ENCODE results near the gene FNDC3B. TPM values are rescaled to one million over a fixed set of nuclear protein-coding genes. Genes with fewer than 3 reads are reported as not detected.

Gene FNDC3B
- total RNA-seq, 1 donor from 2014 or later = 204 TPM

DNA sequence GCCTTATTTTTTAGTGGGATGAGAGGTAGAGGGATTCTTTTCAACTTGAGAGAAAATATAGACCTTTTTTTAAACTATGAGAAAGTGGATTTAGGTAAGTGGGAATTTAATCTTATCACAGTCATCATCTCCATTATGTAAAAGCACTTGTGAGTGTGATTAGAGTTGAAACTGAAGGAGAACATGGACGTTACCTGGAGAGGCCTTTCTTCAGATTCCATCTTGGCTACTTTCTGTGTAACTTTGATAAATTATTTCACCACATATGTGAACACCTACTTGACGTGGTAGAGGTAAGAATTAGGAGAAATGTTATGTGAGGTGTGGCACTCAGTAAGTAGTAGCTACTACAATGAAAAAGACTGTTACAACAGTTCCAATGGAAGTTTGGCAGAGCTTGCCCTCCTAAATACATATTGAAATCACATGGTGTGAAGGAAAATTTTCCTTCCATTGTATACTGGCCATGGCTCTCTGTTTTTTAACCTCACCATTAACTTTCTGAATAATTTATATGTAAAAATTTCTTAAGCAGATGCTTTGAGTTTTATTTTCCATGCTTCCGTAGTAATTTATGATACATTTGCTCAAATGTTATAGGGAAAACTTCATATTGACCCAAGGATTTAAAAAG lies 193.3 kb downstream of the FNDC3B start:
- H3K36me3 Mint-ChIP-seq (ENCODE audit: low read depth, unreplicated experiment) = peaks cover 28% of the 10 kb centered on the region
- H3K9me3 Mint-ChIP-seq (ENCODE audit: unreplicated experiment) = no peaks in the 10 kb centered on the region
- no peak overlapping the region for H3K27ac Mint-ChIP-seq (ENCODE audit: unreplicated experiment)
- no peak overlapping the region for H3K4me3 Mint-ChIP-seq (ENCODE audit: unreplicated experiment)
- DNase-seq (ENCODE audit: low spot score) = no peak
- peaks cover 28% of the 10 kb centered on the region for H3K4me1 Mint-ChIP-seq (ENCODE audit: unreplicated experiment)
- peaks cover 2% of the 10 kb centered on the region for H3K27me3 Mint-ChIP-seq (ENCODE audit: unreplicated experiment)
- TF ChIP-seq, protein P1, sequence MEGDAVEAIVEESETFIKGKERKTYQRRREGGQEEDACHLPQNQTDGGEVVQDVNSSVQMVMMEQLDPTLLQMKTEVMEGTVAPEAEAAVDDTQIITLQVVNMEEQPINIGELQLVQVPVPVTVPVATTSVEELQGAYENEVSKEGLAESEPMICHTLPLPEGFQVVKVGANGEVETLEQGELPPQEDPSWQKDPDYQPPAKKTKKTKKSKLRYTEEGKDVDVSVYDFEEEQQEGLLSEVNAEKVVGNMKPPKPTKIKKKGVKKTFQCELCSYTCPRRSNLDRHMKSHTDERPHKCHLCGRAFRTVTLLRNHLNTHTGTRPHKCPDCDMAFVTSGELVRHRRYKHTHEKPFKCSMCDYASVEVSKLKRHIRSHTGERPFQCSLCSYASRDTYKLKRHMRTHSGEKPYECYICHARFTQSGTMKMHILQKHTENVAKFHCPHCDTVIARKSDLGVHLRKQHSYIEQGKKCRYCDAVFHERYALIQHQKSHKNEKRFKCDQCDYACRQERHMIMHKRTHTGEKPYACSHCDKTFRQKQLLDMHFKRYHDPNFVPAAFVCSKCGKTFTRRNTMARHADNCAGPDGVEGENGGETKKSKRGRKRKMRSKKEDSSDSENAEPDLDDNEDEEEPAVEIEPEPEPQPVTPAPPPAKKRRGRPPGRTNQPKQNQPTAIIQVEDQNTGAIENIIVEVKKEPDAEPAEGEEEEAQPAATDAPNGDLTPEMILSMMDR (IDR thresholded peaks at IDR 0.05; ENCODE audit: unreplicated experiment) = no peak

DNA sequence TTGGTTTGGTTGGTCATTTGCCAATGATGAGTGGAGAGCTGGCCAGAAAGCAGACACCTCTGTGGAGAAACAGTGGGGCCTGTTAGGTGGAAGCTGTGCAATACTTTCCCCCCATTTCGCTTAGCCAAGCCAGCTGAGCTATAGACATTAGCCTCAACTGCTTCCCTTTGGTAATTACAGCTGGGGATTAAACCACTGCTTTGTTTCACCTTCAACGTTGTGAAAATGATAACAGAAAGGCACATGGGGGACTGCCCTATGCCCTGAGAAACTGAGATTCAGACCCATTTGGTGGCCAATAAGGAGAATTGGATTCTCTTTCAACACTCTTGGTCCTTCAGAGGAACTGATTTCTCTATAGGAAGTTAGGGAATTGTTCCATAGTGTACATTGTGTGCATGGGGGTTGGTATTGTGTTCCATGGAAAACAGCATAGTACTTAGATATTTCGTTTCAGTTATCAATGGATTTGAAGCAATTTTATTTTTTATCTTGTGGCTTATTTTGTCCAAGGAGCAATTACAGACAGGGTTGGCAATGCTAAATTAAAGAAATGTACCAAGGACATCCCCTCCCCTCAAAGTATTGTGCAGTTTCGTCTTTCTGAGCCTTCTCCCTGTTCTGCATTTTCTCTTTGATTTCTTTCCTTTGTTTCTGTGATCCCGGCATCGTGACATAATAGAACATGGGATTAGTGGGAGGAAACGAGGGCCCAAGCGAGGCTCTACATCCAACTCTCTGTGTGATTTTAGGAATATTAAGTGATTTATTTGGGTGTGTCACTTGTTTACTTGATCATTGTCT lies 194.3 kb downstream of the FNDC3B start:
- DNase-seq (ENCODE audit: low spot score) = no peak
- H3K4me3 Mint-ChIP-seq (ENCODE audit: unreplicated experiment) = no peak overlapping the region
- H3K4me1 Mint-ChIP-seq (ENCODE audit: unreplicated experiment) = peaks cover 29% of the 10 kb centered on the region
- no peaks in the 10 kb centered on the region for H3K9me3 Mint-ChIP-seq (ENCODE audit: unreplicated experiment)
- peaks cover 2% of the 10 kb centered on the region for H3K27me3 Mint-ChIP-seq (ENCODE audit: unreplicated experiment)
- peaks cover 27% of the 10 kb centered on the region for H3K36me3 Mint-ChIP-seq (ENCODE audit: low read depth, unreplicated experiment)
- no peak overlapping the region for H3K27ac Mint-ChIP-seq (ENCODE audit: unreplicated experiment)
- TF ChIP-seq, protein P1 (IDR thresholded peaks at IDR 0.05; ENCODE audit: unreplicated experiment) = no peak

DNA sequence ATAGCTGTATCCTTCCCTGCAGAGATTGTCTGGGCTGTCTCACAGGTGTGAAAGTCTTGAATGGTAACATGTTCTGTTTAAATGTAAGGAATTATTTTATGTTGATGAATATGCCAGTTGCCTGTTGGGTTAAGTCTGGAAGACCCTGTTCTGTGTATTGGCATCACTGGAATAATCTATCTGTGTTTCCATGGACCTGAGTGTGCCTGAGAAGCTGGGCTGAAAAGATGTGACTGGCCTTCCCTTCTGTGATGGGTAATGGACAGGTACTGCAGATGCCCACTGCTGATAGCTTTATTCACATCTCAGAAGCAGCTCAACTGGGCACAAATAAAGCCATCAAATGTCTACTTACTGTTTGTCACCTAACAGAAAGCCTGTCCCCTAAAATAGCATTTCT lies 196.3 kb downstream of the FNDC3B start:
- H3K36me3 Mint-ChIP-seq (ENCODE audit: low read depth, unreplicated experiment) = peaks cover 27% of the 10 kb centered on the region
- TF ChIP-seq, protein P1 (IDR thresholded peaks at IDR 0.05; ENCODE audit: unreplicated experiment) = no peak
- H3K27ac Mint-ChIP-seq (ENCODE audit: unreplicated experiment) = no peak overlapping the region
- no peak overlapping the region for H3K4me3 Mint-ChIP-seq (ENCODE audit: unreplicated experiment)
- H3K4me1 Mint-ChIP-seq (ENCODE audit: unreplicated experiment) = peaks cover 35% of the 10 kb centered on the region
- H3K27me3 Mint-ChIP-seq (ENCODE audit: unreplicated experiment) = peaks cover 2% of the 10 kb centered on the region
- no peak for DNase-seq (ENCODE audit: low spot score)
- H3K9me3 Mint-ChIP-seq (ENCODE audit: unreplicated experiment) = no peaks in the 10 kb centered on the region

DNA sequence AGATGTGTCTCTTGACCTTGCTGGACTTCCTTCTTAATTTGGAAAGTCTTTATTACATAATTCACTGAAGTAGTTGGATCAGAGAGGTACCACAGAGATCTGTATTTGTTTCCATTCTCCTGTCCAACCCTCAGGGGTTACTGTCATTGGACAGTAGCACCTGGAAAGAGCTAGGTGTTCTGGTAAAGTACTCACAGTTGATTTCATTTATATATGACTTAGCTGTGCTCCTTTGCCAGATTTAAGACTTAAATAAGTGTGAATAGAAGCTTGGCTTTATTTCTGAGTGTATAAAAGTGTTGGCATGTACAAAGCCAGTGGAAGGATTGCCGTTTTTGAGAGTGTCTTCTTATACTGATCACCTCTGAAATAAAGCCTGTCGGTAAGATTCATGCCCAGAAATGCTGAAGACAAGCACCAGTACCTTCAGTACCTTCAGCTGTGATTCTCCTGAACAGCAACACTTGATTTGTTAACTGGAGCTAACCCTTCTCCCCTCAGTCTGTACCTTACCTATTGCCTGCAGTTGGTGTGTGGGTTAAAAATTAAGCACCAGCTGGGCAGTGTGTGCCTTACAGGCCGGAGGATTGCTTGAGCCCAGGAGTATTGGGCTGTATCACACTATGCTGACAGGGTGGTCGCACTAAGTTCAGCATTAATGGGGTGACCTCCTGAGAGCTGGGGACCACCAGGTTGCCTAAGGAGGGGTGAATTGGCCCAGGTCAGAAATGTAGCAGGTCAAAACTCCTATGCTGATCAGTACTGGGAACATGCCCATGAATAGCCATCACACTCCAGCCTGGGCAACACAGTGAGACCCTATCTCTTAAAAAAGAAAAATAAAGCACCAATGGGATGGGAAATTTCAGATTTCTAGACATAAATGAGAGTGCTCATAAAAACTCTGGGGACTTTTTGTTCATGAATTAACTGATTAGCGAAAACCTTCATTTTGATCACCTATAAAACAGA lies 197.7 kb downstream of the FNDC3B start:
- TF ChIP-seq, protein P1 (IDR thresholded peaks at IDR 0.05; ENCODE audit: unreplicated experiment) = no peak

More for the DNA sequence above, 197.7 kb downstream of the FNDC3B start:
- Mint-ChIP-seq H3K36me3 (ENCODE audit: low read depth, unreplicated experiment) (peaks cover 31% of the 10 kb centered on the region), H3K4me1 (ENCODE audit: unreplicated experiment) (peaks cover 31% of the 10 kb centered on the region), H3K27me3 (ENCODE audit: unreplicated experiment) (no peaks in the 10 kb centered on the region), H3K4me3 (ENCODE audit: unreplicated experiment) (no peak overlapping the region), H3K9me3 (ENCODE audit: unreplicated experiment) (peaks cover 7% of the 10 kb centered on the region), H3K27ac (ENCODE audit: unreplicated experiment) (no peak overlapping the region)
- DNase-seq (ENCODE audit: low spot score) = no peak

Measured in endothelial cell (in vitro differentiated cells).